Measurements from ENCODE around the gene GPC1. TPM values are rescaled to one million over a fixed set of nuclear protein-coding genes. Genes with fewer than 3 reads are reported as not detected.

The GPC1 gene
- total and polyA plus RNA-seq, 2 of the 4 experiments (the other 2 are of a cell fraction), result 16.0 to 211 TPM

DNA sequence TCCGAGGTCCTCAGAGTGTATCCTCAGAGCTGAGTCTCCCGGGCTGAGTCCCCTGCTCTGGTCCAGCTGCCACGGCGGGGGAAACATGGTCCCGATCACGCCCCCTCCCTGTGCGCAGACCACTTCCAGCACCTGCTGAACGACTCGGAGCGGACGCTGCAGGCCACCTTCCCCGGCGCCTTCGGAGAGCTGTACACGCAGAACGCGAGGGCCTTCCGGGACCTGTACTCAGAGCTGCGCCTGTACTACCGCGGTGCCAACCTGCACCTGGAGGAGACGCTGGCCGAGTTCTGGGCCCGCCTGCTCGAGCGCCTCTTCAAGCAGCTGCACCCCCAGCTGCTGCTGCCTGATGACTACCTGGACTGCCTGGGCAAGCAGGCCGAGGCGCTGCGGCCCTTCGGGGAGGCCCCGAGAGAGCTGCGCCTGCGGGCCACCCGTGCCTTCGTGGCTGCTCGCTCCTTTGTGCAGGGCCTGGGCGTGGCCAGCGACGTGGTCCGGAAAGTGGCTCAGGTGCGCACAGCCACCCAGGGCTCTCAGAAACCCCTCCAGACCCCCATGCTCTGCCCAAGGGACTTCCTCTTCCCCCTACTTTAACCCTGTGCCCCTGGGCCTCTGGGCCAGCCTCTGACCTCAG lies 26.7 kb downstream of the GPC1 start:
- Histone ChIP-seq H2AFZ (replicated peaks; ENCODE audit: low read length, poor library complexity) (no peak overlapping the region), H2BK5ac (ENCODE audit: low read depth, low read length, poor library complexity, severe bottlenecking) (no peak overlapping the region), H3K36me3 (ENCODE audit: control insufficient read depth, insufficient read depth, low read length) (peaks cover 43% of the 10 kb centered on the region), H3K4me1 (ENCODE audit: control insufficient read depth, insufficient read depth, low read length) (no peaks in the 10 kb centered on the region), H4K8ac (ENCODE audit: low read depth in 2 of 2, low read length in 2 of 2) (no peak overlapping the region), H3K18ac (ENCODE audit: low read depth, low read length) (no peak overlapping the region), H4K5ac (ENCODE audit: low read depth, low read length) (no peak overlapping the region), H2AK5ac (ENCODE audit: low read depth, low read length) (no peak overlapping the region), H3K9ac (ENCODE audit: low read depth, low read length) (no peak overlapping the region), H3K9me1 (ENCODE audit: insufficient read depth, low read length) (peaks cover 4% of the 10 kb centered on the region; the same call in 1 of the 2 replicates), H2BK20ac (ENCODE audit: low read depth, low read length) (no peak overlapping the region), H2BK15ac (ENCODE audit: low read depth, low read length) (no peak overlapping the region), H3K23ac (ENCODE audit: low read depth, low read length) (no peak overlapping the region), H3K9me3 (ENCODE audit: control insufficient read depth, insufficient read depth, low read length) (no peaks in the 10 kb centered on the region), H4K20me1 (ENCODE audit: insufficient read depth, low read length) (peaks cover 10% of the 10 kb centered on the region), H3K56ac (ENCODE audit: extremely low read depth, insufficient read depth, low read length) (no peak overlapping the region), H3K27me3 (ENCODE audit: control insufficient read depth, insufficient read depth, low read length) (no peaks in the 10 kb centered on the region), H3K14ac (replicated peaks; ENCODE audit: low read depth, low read length) (no peak overlapping the region), H2AK9ac (replicated peaks; ENCODE audit: low read depth, low read length, poor library complexity) (peak overlapping the region; percentile 42), H3K27ac (ENCODE audit: insufficient read depth, low read length) (no peak overlapping the region), H4K91ac (ENCODE audit: insufficient read depth, low read depth, low read length) (no peak overlapping the region), H2BK120ac (ENCODE audit: low read depth, low read length) (no peak overlapping the region), H3K4me3 (ENCODE audit: insufficient read depth, low read depth, low read length) (no peak overlapping the region), H3K4me2 (ENCODE audit: low read depth, low read length) (no peak overlapping the region), H3K79me1 (ENCODE audit: low read depth in 1 of 2, low read length in 2 of 2) (peaks cover 0 to 14% of the 10 kb centered on the region in 2 experiments; a peak in 2 of 4 replicates), H3K4ac (ENCODE audit: low read depth, low read length) (no peak overlapping the region)
- dilution Hi-C loops (cut with HindIII; ENCODE audit: low sequenced_read_pairs, unreplicated experiment), result no loop called here
- TF ChIP-seq MAZ (IDR thresholded peaks at IDR 0.05; ENCODE audit: borderline replicate concordance, low read depth, low read length), result no peak
- no peak for TF ChIP-seq RCOR1 (IDR thresholded peaks at IDR 0.05; ENCODE audit: insufficient replicate concordance, low read length)
- TF ChIP-seq RFX5 (IDR thresholded peaks at IDR 0.05; ENCODE audit: low read depth, low read length), result no peak
- TF ChIP-seq CEBPB (IDR thresholded peaks at IDR 0.05; ENCODE audit: low read depth, low read length), result no peak
- no peak for TF ChIP-seq SMC3 (IDR thresholded peaks at IDR 0.05; ENCODE audit: low read depth, low read length)
- TF ChIP-seq NFE2L2 (IDR thresholded peaks at IDR 0.05; ENCODE audit: low read depth, low read length), result no peak
- no peak for TF ChIP-seq CHD1 (IDR thresholded peaks at IDR 0.05; ENCODE audit: low read depth, low read length)
- TF ChIP-seq, protein P1, sequence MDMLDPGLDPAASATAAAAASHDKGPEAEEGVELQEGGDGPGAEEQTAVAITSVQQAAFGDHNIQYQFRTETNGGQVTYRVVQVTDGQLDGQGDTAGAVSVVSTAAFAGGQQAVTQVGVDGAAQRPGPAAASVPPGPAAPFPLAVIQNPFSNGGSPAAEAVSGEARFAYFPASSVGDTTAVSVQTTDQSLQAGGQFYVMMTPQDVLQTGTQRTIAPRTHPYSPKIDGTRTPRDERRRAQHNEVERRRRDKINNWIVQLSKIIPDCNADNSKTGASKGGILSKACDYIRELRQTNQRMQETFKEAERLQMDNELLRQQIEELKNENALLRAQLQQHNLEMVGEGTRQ (IDR thresholded peaks at IDR 0.05; ENCODE audit: low read depth, low read length), result no peak
- TF ChIP-seq RAD21 (IDR thresholded peaks at IDR 0.05; ENCODE audit: low read length), result no peak
- BruUV-seq (replicated peaks), result no TSS peak
- ChIA-PET POLR2A (ENCODE audit: unreplicated experiment) (no interaction called here), CTCF (no interaction called here)
- no peak for ATAC-seq (ENCODE audit: low read depth)
- 96% methylated on average over 32 of the region's 41 CpGs; no CpG with 5 or more reads in 1 of the 2 experiments for WGBS, 2 experiments (ENCODE audit: extremely low coverage in 2 of 2, insufficient read length in 1 of 2)
- no peak for DNase-seq
- intact Hi-C loops (cut with micrococcal nuclease), result no loop called here
- in situ Hi-C loops (cut with MboI; ENCODE audit: low sequenced_read_pairs), result no loop called here
